GM18861 (cell line): ENCODE data around the gene NFKBIB.

Experiments
- ATAC-seq: cut with Tn5 transposase; IDR thresholded peaks from one replicate; pipeline ENCODE4 v1.9.1; 2021; ENCODE audit not compliant: unreplicated experiment

NFKBIB gene

DNA sequence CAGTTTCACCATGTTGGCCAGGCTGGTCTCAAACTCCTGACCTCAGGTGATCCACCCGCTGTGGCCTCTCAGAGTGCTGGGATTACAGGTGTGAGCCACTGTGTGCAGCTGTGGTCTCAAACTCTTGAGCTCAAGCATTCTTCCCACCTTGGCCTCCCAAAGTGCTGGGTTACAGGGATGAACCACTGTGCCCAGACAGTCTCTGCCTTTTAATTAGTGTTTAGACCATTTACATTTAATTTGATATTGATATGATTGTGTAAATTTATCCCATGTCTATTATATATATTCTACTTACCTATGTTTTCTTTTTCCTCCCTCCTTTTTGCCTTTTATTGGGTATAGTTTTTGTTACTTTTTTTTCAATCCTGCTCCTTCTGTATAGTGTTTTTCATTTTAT is 1.9 kb downstream of the NFKBIB start:
- no peak for ATAC-seq

DNA sequence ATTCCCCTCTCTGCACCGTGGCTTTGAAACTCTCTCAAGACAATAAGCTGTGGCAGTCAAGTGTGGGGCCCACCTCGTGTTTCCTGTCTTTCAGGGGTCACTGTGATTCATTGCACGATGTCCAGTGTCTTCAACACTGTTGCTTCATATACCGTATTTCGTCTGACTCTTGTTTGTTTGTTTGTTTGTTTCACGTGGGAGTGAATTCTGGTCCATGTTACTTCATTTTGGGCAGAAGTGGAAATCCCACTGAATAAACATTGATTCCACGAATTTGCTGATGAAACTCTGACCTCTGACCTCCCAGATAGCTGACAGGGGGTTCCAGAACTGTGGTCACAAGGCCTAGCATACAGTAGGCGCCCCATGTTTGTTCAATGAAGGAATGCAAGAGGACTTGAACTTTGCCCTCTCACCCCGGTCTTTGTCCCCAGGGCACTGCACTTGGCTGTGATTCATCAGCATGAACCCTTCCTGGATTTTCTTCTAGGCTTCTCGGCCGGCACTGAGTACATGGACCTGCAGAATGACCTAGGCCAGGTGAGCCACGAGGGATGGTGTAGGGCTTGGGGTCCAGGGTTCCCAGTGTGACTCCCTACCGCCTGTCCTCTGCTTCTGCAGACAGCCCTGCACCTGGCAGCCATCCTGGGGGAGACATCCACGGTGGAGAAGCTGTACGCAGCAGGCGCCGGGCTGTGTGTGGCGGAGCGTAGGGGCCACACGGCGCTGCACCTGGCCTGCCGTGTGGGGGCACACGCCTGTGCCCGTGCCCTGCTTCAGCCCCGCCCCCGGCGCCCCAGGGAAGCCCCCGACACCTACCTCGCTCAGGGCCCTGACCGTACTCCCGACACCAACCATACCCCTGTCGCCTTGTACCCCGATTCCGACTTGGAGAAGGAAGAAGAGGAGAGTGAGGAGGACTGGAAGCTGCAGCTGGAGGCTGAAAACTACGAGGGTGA is 5.1 kb downstream of the NFKBIB start:
- ATAC-seq = no peak

DNA sequence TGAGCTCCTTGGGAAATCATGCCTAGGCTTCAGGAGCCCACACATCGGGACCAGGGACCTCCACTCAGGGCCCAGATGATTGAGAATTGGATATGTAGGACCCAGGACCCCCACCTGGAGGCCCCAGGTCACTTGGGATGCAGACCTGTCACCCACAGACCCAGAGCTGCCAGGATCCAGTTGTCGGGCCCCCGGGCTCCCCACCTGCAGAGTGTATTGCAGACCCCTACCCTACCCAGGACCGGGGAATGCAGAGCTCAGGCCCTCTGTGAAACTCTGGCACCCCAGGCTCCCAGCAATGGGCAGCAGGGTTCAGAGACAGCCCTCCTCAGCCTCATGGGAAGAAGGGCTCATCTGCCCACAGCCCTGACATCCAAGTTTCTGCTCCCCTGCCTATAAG is 5.9 kb downstream of the NFKBIB start:
- ATAC-seq = no peak

DNA sequence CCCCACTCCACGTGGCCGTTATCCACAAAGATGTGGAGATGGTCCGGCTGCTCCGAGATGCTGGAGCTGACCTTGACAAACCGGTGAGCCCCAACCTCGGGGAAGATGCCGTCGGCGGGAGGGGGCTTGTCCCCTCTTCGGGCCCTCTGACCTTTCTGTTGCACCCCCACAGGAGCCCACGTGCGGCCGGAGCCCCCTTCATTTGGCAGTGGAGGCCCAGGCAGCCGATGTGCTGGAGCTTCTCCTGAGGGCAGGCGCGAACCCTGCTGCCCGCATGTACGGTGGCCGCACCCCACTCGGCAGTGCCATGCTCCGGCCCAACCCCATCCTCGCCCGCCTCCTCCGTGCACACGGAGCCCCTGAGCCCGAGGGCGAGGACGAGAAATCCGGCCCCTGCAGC is 7.5 kb downstream of the NFKBIB start:
- no peak for ATAC-seq

DNA sequence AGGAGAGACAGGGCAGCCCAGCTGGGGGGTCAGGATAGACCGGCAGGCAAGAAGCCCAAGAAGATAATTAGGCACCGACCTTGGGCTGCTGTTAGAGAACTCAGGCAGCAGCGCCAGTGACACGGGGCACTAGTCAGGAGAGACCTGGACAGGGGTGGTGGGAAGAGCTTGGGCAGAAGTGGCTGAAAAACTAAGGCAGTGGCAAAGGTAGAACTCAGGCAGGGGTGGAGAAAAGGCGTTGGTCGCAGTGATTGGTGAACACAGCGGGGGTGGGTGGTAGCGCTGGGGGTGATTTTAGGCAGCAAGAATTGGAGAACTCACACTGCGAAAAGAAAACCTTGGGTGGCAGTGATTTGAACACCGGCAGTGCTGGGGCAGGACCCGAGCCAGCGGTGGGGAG is 7.9 kb downstream of the NFKBIB start:
- ATAC-seq = no peak

DNA sequence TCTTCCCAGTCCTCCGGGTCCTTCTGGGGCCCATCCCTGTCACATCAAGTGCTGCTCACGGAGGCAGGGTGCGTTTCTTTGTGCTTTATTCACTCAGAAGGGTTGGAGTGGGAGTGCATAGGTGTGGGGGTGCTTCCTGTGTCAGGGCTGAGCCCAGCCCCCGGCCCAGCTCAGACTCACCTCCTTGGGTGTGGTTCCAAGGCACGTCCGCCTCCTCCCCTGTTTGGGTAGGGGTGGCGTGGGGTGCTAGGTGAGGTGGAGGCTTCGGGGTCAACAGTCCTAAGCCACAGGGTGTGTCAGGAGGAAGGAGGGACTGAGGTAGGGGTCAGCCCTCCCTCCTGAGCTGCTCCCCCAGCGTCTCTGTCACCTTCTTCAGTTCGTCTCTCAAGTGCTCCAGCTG is 9.1 kb downstream of the NFKBIB start:
- no peak for ATAC-seq

DNA sequence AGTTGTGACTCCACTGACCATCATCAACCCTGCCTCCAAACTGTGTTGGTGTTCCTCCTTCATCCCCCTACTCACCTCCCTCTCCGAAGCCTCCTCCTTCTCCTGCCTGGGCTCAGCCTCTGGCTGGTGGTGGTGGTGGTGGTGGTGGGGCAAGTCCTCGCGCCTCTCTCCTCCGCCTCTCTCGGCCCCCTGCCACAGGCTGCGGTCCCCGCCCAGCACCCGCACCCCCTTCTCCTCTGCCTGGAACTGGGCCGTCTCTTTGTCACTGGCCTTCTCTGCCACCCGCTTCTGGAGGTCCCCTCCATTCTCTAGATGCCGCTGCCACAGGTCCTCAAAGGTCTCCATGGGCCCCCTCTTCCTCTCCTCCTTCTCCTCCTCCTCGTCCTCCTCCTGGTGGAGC is 10.7 kb downstream of the NFKBIB start:
- no peak for ATAC-seq

DNA sequence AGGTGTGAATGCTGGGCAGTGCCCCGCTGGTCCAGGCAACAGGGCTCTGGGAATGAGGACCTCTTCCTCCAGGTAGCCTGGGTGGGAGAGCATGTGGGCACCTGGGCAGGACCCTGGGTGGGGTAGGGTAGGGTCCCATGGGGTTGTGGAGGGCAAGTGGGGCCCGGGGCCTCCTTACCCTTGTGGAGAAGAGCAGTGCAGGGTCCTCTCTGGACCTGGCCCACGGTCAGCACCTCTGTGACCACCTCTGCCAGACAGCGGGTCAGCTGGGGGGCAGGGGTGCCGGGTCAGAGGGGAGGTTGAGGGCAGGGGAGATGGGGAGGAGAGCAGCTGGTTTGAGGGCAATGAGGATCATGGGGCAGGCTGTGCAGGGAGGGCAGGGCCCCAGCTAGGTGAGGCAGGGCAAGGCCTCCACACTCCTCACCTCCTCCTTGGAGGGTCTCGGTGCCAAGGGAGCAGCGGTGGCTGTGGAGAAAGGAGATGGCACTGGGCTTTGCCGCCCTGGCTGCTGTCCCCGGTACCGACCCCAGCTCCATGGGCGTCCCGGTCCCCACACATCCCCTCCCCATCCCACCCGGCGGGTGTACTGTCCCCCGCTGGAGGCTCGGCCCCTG is 11.7 kb downstream of the NFKBIB start:
- ATAC-seq = no peak

DNA sequence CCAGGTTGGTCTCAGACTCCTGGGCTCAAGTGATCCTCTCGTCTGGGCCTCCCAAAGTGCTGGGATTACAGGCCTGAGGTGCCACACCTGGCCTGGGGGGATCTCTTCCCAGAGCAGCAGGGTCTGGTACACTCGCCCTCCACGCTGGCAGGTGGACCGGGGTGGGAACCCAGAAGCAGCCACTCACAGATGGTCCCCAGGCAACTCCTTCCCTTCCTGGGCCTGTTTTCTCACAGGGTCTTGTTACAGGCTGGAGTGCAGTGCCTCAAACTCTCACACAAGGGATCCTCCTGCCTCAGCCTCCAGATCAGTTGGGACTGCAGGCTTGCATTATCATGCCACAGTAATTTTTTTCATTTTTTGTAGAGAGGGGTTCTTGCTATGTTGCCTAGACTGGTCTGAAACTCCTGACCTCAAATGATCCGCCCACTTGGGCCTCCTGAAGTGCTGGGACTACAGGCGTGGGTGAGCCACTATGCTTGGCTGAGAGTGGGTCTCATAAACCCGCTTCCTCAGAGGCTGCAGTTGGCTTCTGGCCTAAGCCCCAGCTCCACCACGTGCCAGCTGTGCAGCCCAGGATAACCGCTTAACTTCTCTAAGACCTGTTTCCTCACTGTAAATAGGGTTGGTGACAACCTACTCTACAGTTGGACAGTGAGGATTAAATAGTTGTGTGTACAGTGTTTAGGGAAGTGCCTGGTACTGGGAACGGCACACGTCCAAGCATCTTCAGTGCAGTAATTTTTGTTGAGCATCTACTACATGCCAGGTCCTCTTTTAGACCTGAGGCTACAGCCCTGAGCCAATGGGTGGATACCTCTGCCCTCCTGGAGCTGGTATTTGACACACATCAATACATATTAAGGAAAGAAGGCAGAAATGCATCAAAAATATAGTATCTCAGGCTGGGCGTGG is 13.1 kb downstream of the NFKBIB start:
- ATAC-seq = no peak

DNA sequence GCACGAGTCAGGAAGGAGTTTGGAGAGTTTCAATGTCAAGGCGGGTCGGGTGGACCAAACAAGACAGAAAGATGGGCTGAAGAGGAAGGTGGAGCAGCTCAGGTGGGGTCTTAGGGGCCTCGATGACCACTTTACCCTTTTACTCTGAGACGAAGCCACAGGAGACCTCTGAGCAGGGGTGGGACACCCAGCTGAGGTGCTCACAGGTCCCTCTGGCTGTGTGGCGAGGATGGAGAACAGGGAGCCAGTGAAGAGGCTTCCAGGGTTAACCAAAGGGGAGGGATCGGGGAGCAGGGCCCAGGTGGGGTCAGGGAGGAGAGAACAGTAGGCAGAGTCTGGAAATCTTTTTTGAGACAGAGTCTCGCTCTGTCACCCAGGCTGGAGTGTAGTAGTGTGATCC is 14.2 kb downstream of the NFKBIB start:
- no peak for ATAC-seq

DNA sequence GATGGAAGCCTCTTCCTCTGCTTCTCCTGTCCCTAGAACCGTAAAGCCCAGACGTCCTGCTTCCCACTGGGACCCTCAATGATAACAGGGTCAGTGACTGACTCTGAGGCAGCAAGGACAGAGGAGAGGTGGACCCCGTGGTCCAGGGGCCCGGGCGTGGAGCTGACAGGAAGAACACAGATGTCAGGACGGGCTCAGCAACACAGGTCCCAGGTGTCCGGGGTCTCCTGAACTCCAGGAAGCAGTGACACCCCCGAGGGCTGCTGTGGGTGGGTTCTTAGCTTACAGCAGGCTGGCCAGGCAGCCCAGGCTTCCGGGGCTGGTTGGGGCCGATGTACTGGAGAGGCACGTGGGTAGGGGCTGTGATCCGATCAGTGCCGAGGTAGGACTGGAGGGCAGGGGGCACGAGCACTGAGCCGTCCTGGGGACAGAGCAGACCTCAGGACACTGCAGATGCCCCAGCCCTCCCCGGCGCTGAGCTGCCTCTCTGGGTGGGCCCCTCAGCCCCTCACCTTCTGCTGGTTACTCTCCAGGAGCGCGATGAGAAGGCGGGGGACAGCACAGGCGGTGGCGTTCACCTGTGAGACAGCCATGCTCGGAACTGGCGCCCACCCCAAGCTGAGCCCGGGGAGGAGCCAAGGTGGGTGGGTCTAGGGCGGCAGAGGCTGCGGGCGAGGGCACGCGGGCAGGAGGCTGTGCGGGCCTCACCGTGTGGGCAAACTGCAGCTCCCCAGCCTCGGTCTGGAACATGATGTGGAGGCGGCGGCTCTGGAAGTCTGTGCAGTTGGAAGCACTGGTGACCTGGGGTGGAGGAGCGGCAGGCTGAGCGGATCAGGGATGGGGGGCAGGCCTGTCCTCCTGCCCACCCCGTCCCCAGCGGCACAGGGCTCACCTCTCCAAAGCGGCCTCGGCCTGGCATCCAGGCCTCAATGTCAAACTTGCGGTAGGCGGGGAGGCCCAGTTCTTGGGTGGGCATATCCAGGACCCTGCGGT is 15.9 kb downstream of the NFKBIB start:
- ATAC-seq = no peak

DNA sequence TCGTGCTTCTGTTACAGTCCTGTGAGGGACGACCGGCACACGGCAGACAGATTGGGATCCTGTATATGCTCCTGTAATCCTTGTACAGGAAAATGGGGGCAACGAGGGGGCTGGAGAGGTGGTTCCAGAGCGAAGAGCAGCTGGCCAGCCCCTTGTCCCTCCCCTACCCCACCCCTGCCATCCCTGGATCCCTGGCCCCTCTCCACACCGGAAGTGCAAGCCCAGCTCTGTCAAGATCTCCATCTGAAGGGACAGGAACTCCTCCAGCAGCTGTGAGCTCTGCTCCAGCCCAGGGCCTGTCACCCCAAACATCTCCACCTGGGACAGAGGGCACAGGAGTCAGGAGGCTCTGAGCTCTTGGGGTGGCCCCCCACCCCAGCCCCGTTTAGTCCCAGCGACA is 17.7 kb downstream of the NFKBIB start:
- no peak for ATAC-seq

DNA sequence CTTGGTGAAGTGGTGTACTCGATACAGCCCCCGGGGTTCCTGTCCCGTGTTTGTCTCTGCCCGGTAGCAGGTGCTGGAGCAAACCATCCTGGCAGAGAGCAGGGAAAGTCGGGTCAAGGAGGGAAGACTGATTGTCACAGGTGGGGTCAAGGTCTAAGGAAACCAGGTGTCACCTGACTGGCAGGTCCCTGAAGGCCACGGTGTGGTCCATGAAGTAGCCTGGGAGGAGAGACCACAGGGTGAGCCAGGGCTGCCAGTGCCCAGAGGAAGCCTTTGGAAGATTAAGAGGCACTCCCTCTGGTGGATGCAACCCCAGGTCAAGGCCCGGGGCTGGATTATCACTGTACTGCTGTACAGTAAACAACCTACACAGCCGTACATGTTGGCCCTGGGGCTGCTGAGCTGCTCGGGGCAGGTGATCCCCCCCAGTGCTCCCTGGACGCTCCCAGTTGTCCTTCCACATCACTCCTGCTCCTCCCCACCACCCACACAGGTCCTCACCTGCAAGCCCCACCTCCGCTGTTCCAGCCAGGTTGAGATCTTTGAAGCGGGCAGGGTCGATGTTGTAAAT is 18.2 kb downstream of the NFKBIB start:
- ATAC-seq = no peak

DNA sequence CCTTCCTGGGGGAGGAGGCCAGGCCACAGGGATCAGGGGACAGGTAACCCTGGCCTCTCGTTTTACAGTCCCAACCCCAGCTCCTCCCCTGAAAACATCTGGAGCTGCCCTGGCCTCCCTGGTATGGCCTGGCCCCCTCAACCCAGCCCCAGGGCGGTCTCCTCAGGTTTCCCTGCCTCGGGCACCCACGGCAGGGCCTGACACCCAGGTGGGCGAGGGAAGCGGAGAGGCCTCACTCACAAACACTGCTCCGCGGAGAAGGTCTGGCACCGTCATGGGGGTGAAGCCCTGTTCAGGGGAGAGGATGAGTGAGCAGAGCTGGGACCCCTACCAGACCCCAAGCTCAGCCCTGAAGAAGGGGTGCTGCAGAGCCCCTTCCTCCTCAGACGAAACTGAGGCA is 18.8 kb downstream of the NFKBIB start:
- no peak for ATAC-seq

DNA sequence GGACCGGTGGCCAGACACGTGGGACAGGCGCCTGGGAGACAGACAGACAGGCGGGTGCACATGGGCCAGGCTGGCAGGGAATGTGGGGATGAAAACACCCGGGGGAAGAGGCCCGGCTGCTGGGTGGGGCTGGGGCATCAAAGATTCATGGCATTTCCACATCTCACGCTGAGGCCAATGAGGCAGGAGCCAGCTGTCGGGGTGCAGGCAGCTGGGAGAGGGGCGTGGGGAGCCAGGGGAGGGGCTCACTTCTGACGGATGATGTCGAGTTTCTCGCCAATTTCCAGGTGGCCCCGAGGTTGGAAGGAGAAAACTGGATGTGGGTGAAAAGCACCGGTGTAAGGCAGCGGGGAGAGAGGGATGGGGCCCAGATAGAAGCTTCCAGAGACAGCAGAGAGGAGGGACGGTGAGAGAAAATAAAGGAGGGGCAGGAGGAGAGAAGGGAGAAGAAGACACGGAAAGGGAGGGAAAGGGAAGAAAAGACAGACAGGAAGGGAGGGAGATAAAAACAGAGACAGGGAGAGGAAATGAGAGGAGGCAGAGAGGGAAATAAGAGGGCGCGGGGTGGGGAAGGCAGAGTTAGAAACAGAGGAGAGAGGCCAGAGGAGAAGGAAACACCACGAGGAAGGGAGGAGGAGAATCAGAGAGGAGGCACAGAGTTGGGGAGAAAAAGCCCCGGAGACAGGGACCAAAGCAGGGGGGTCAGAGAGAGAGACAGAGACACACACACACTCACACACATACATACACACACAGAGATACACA is 20.2 kb downstream of the NFKBIB start:
- ATAC-seq = no peak

DNA sequence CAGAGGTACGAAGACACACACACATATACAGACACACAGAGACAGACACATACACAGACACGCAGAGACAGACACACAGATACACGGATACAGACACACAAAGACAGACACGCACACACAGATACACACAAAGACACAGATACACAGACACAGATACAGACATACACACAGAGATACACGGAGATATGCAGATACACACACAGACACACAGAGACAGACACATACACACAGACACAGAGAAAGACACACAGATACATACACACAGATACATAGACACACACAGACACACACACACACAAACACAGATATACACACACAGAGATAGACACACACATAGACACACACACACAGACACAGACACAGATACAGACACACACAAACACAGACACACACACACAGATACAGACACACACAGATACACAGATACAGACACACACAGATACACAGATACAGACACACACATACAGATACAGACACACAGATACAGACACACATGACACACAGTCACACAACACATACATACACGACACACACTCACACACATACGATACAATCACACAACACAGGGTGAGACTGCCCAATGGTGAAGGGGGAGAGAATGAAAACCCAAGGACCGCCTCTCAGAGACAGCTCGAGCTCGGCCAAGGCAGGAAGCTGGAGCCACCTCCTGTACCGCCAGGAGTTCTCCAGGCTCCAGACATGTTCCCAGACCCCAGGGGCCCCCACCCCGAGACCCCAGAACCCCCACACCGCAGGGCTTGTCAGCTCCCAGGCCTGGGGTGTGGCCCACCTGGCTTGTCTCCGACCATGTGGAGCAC is 21.0 kb downstream of the NFKBIB start:
- no peak for ATAC-seq

DNA sequence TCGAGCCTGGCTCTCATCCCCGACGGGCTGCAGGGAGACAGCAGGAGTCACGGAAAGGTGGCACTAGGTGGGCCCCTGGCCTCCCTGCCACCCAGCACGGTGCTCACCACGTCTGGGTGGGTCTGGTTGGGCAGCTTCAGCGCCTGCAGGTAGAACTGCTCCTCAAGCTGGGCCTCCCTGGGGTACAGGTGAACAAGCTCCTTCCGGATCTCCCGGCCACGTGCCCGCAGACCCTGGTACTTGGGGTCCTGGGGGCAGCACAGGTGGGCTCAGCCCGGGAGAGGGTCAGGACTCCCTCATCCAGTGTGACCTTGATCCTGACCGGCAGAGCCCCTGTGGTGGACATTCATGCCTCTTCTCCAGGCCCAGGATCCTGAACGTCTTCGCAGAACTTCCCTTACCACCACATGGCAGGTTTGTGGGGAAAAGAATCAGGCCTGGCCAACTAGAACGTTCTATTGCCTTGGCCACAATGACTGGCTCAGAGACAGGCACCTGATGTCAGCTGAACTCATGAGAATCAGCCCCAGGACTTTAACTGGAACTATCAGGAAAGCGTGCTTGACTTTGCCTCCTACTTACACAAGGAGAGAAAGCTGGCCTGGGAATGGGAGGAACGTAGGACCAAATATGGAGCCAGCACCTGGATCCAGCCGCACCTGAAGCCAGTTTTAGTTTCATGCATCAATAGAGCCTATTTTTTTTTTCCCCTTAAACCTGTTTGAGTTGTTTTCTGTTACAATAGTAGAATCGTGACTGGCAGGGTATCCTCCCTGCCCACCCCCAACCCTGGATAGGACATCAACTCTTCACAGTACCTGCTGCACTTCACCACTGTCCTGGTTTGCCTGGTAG is 21.9 kb downstream of the NFKBIB start:
- ATAC-seq = no peak
